ENCODE results near the gene ZNF283. TPM values are rescaled to one million over a fixed set of nuclear protein-coding genes. Genes with fewer than 3 reads are reported as not detected.

ZNF283 gene
- total RNA-seq, 2 donors from 2014 or later, result 7.1 to 10.1 TPM

- Histone ChIP-seq H3K9me3 (ENCODE audit: control insufficient read depth, low read length) (peaks cover 93% of the 10 kb centered on the region), H3K36me3 (ENCODE audit: control insufficient read depth, insufficient read depth, low read length) (peaks cover 91% of the 10 kb centered on the region)
- no peak overlapping the region for H3K4me3 Mint-ChIP-seq
Observed at GRCh38 chr19:43839139-43839538, 12.0 kb downstream of the ZNF283 start.

DNA sequence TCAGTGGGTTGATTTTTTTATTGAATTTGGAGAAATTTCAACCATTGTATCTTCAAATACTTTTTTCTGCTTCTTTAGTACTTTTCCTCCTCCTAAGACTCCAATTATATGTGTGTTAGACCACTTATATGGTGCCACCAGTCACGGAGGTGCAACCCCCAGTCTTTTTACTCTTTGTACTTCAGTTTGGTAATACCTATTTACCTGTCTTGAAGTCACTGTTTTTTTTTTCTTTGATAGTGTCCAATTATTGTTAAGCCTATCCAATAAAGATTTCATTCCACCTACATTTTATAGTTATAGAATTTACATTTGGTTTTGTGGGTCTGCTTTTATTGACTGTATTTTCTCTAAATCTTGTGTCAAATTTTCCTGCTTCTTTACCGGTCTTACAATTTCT is 14.9 kb downstream of the ZNF283 start:
- Mint-ChIP-seq H3K27me3 (ENCODE audit: insufficient read depth) (no peaks in the 10 kb centered on the region), H3K4me3 (no peak overlapping the region), H3K9me3 (peaks cover 85% of the 10 kb centered on the region), H3K4me1 (no peaks in the 10 kb centered on the region), H3K36me3 (ENCODE audit: low read depth) (peaks cover 89% of the 10 kb centered on the region), H3K27ac (no peak overlapping the region)
- Histone ChIP-seq H3K36me3 (ENCODE audit: control insufficient read depth, insufficient read depth, low read length) (peaks cover 84% of the 10 kb centered on the region), H3K27ac (ENCODE audit: low read depth, low read length) (no peak overlapping the region), H3K9ac (ENCODE audit: extremely low read depth, low read length, poor library complexity, severe bottlenecking) (no peak overlapping the region), H3K4me1 (ENCODE audit: control insufficient read depth, insufficient read depth, low read length) (no peaks in the 10 kb centered on the region), H3K9me3 (ENCODE audit: control insufficient read depth, low read length) (peaks cover 97% of the 10 kb centered on the region), H3K4me3 (ENCODE audit: low read length) (peak overlapping the region; percentile 61), H3K27me3 (ENCODE audit: control insufficient read depth, insufficient read depth, low read length, poor library complexity, severe bottlenecking) (no peaks in the 10 kb centered on the region)
- no peak for TF ChIP-seq CTCF (conservative IDR thresholded peaks at IDR 0.05)
- WGBS, 2 experiments (ENCODE audit: insufficient coverage in 1 of 2, insufficient read length in 1 of 2), result 100% methylated on average over 1 of the region's 2 CpGs; no CpG with 5 or more reads in 1 of the 2 experiments
- DNase-seq, result no peak

More at GRCh38 chr19:43839139-43839538, 12.0 kb downstream of the ZNF283 start:
- Histone ChIP-seq H3K9ac (ENCODE audit: extremely low read depth, low read length, poor library complexity, severe bottlenecking) (no peak overlapping the region), H3K4me1 (ENCODE audit: control insufficient read depth, insufficient read depth, low read length) (no peaks in the 10 kb centered on the region), H3K27me3 (ENCODE audit: control insufficient read depth, insufficient read depth, low read length, poor library complexity, severe bottlenecking) (no peaks in the 10 kb centered on the region), H3K4me3 (ENCODE audit: low read length) (no peak overlapping the region), H3K27ac (ENCODE audit: low read depth, low read length) (no peak overlapping the region)
- Mint-ChIP-seq H3K27ac (no peak overlapping the region), H3K4me1 (no peaks in the 10 kb centered on the region), H3K9me3 (peaks cover 80% of the 10 kb centered on the region), H3K27me3 (ENCODE audit: insufficient read depth) (no peaks in the 10 kb centered on the region), H3K36me3 (ENCODE audit: low read depth) (peaks cover 88% of the 10 kb centered on the region)
- TF ChIP-seq CTCF (conservative IDR thresholded peaks at IDR 0.05), result no peak
- no peak for DNase-seq

DNA sequence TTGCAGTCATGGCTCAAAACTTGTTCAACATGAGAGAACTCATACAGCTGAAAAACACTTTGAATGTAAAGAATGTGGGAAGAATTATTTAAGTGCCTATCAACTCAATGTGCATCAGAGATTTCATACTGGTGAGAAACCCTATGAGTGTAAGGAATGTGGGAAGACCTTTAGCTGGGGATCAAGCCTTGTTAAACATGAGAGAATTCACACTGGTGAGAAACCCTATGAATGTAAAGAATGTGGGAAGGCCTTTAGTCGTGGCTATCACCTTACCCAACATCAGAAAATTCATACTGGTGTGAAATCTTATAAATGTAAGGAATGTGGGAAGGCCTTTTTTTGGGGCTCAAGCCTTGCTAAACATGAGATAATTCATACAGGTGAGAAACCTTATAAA is 20.1 kb downstream of the ZNF283 start:
- H3K9me3 ChIP-seq (ENCODE audit: control insufficient read depth, low read length), result peaks cover 97% of the 10 kb centered on the region
- no peaks in the 10 kb centered on the region for H3K4me1 ChIP-seq (ENCODE audit: control insufficient read depth, insufficient read depth, low read length)
- no peak overlapping the region for H3K27ac Mint-ChIP-seq
- H3K9ac ChIP-seq (ENCODE audit: extremely low read depth, low read length, poor library complexity, severe bottlenecking), result no peak overlapping the region
- H3K4me3 Mint-ChIP-seq, result no peak overlapping the region
- peak overlapping the region; percentile 42 for H3K4me3 ChIP-seq (ENCODE audit: low read length)
- peaks cover 82% of the 10 kb centered on the region for H3K36me3 Mint-ChIP-seq (ENCODE audit: low read depth)
- no peaks in the 10 kb centered on the region for H3K27me3 Mint-ChIP-seq (ENCODE audit: insufficient read depth)
- TF ChIP-seq CTCF (conservative IDR thresholded peaks at IDR 0.05), result no peak
- DNase-seq, result no peak
- peaks cover 74% of the 10 kb centered on the region for H3K36me3 ChIP-seq (ENCODE audit: control insufficient read depth, insufficient read depth, low read length)
- WGBS, 2 experiments (ENCODE audit: insufficient coverage in 1 of 2, insufficient read length in 1 of 2), result no CpG with 5 or more reads among the region's 1 CpG
- H3K4me1 Mint-ChIP-seq, result no peaks in the 10 kb centered on the region
- peaks cover 84% of the 10 kb centered on the region for H3K9me3 Mint-ChIP-seq
- H3K27me3 ChIP-seq (ENCODE audit: control insufficient read depth, insufficient read depth, low read length, poor library complexity, severe bottlenecking), result no peaks in the 10 kb centered on the region
- H3K27ac ChIP-seq (ENCODE audit: low read depth, low read length), result no peak overlapping the region
